Omental fat pad (tissue), 4 donors: ENCODE data around the gene RPUSD1. TPM values are rescaled to one million over a fixed set of nuclear protein-coding genes. Genes with fewer than 3 reads are reported as not detected.

ENCODE experiments used
- ATAC-seq: fragments of 150-250 bp; one replicate; pipeline ENCODE4 v1.9.1; 2016; ENCODE audit warnings: mild to moderate bottlenecking, moderate library complexity; ENCODE audit not compliant: low FRiP score
- DNase-seq: peaks from one replicate; pipeline ENCODE4 v3.0.0-alpha.2; 2019; ENCODE audit warnings: low spot score
- CTCF ChIP-seq, 3 donors: fragments of 450-650 bp; IDR thresholded peaks; one replicate each; pipeline ENCODE4 v1.5.1; 2016 to 2017; ENCODE audit warnings: antibody characterized with exemption in 3 of 3, mild to moderate bottlenecking in 3 of 3, moderate library complexity in 2 of 3
- total RNA-seq, 4 donors: library from RNA; depleted of rRNA; stranded (reverse); fragments of >200 nt; gene quantifications; one replicate each; pipeline ENCODE4 v1.1.0, GENCODE V29; 2016

The RPUSD1 gene
- total RNA-seq, 4 donors from 2014 or later, result 9.6 to 20.9 (median 13.7) TPM

- no peak for TF ChIP-seq CTCF (IDR thresholded peaks at IDR 0.05)
- DNase-seq (no peak), ATAC-seq (no peak)
These were observed 6.8 kb upstream of the RPUSD1 start for GRCh38 chr16:794853-795466.

GRCh38 chr16:794091-794822 lies 6.1 kb upstream of the RPUSD1 start:
- no peak for TF ChIP-seq CTCF (IDR thresholded peaks at IDR 0.05)
- ATAC-seq, result no peak
- no peak for DNase-seq

GRCh38 chr16:793414-793813 lies 5.2 kb upstream of the RPUSD1 start:
- TF ChIP-seq CTCF (IDR thresholded peaks at IDR 0.05), result no peak
- ATAC-seq, result no peak

GRCh38 chr16:792221-792995 lies 4.2 kb upstream of the RPUSD1 start:
- no peak for DNase-seq
- TF ChIP-seq CTCF (IDR thresholded peaks at IDR 0.05), result no peak

More at GRCh38 chr16:793414-793813, 5.2 kb upstream of the RPUSD1 start:
- DNase-seq, result no peak

GRCh38 chr16:791131-791530 lies 3.0 kb upstream of the RPUSD1 start:
- DNase-seq (no peak), ATAC-seq (no peak)
- TF ChIP-seq CTCF (IDR thresholded peaks at IDR 0.05), result no peak

More at GRCh38 chr16:792221-792995, 4.2 kb upstream of the RPUSD1 start:
- no peak for ATAC-seq

DNA sequence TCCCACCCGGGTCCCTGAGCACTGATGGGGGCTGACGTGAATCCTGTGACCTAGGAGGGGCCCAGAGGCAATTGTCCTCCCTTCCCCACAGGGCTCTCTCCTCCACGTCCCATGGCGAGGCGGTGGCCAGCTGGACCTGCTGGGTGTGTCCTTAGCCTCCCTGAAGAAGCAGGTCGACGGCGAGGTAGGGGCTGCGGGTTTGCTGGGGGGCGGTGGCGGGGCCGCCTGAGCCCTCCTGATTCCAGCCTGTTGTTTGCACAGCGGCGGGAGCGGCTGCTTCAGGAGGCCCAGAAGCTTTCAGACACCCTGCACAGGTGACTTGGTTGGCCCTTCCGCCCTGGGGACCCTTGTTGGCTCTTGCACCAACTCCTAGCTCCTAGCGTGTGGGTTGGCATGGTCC lies 1.9 kb upstream of the RPUSD1 start:
- ATAC-seq, result no peak
- no peak for TF ChIP-seq CTCF (IDR thresholded peaks at IDR 0.05)
- no peak for DNase-seq
